IMR-90 (cell line): ENCODE results near the gene DIP2C. TPM values are rescaled to one million over a fixed set of nuclear protein-coding genes. Genes with fewer than 3 reads are reported as not detected.

Experiments
- ATAC-seq: fragments of 200-7000 bp; cut with Tn5 transposase; 2 replicates; pipeline ENCODE4 v1.9.1; 2020; ENCODE audit warnings: low read depth, mild to moderate bottlenecking, moderate library complexity
- BruUV-seq: library from RNA; stranded (reverse); fragments of 400-500 nt; replicated peaks from 2 replicates; lab custom pipeline; 2021; lab: Mats Ljungman, UMichigan
- CTCF ChIA-PET: fragments of 300-600 bp; formaldehyde crosslinking; extraction: SDS; loops from one replicate; lab custom pipeline; 2021; ENCODE audit warnings: antibody characterized with exemption; lab: Yijun Ruan, JAX
- POLR2A ChIA-PET: fragments of 300-600 bp; sonication (Branson Sonifier 250); formaldehyde crosslinking; loops from one replicate; lab custom pipeline; 2022; ENCODE audit warnings: antibody characterized with exemption; ENCODE audit not compliant: unreplicated experiment; lab: Charles Lee
- DNase-seq: peaks from one replicate; pipeline ENCODE4 v3.0.0; 2013
- H2AFZ ChIP-seq: replicated peaks from 2 replicates; pipeline ENCODE3; 2013; ENCODE audit warnings: low read length, mild to moderate bottlenecking; ENCODE audit not compliant: poor library complexity
- H2AK5ac ChIP-seq: 2 replicates; pipeline ENCODE4 v1.6.1; 2013; ENCODE audit warnings: low read depth, low read length, inconsistent platforms
- H2AK9ac ChIP-seq: replicated peaks from 2 replicates; pipeline ENCODE3; 2013; ENCODE audit warnings: mild to moderate bottlenecking, low read depth, low read length, moderate library complexity; ENCODE audit not compliant: poor library complexity
- H2BK120ac ChIP-seq: 2 replicates; pipeline ENCODE4 v1.6.1; 2013; ENCODE audit warnings: low read depth, low read length, inconsistent platforms
- H2BK15ac ChIP-seq: 3 replicates; pipeline ENCODE4 v1.6.1; 2013; ENCODE audit warnings: low read depth, low read length, inconsistent platforms
- H2BK20ac ChIP-seq: 2 replicates; pipeline ENCODE4 v1.6.1; 2013; ENCODE audit warnings: low read depth, mild to moderate bottlenecking, inconsistent platforms, low read length, moderate library complexity
- H2BK5ac ChIP-seq: 2 replicates; pipeline ENCODE4 v1.6.1; 2013; ENCODE audit warnings: mild to moderate bottlenecking, low read depth, low read length, inconsistent platforms; ENCODE audit not compliant: poor library complexity, severe bottlenecking
- H3K14ac ChIP-seq: replicated peaks from 2 replicates; pipeline ENCODE4 v1.6.1; 2013; ENCODE audit warnings: low read depth, low read length, inconsistent platforms
- H3K18ac ChIP-seq: 2 replicates; pipeline ENCODE4 v1.6.1; 2013; ENCODE audit warnings: low read depth, low read length, control low read depth
- H3K23ac ChIP-seq: 2 replicates; pipeline ENCODE4 v1.6.1; 2013; ENCODE audit warnings: low read depth, low read length, inconsistent platforms
- H3K27ac ChIP-seq: 2 replicates; pipeline ENCODE4 v1.5.1; 2013; ENCODE audit warnings: mild to moderate bottlenecking, control low read depth, low read length; ENCODE audit not compliant: insufficient read depth
- H3K27me3 ChIP-seq: 2 replicates; pipeline ENCODE4 v1.6.1; 2013; ENCODE audit warnings: low read length; ENCODE audit not compliant: control insufficient read depth, insufficient read depth
- H3K36me3 ChIP-seq: 2 replicates; pipeline ENCODE4 v1.6.1; 2013; ENCODE audit warnings: low read length, mixed read lengths; ENCODE audit not compliant: control insufficient read depth, insufficient read depth
- H3K4ac ChIP-seq: 2 replicates; pipeline ENCODE4 v1.6.1; 2013; ENCODE audit warnings: low read depth, low read length, inconsistent platforms
- H3K4me1 ChIP-seq: 2 replicates; pipeline ENCODE4 v1.6.1; 2013; ENCODE audit warnings: low read length, mixed read lengths; ENCODE audit not compliant: control insufficient read depth, insufficient read depth
- H3K4me2 ChIP-seq: 2 replicates; pipeline ENCODE4 v1.6.1; 2013; ENCODE audit warnings: low read depth, mild to moderate bottlenecking, control low read depth, low read length, moderate library complexity
- H3K4me3 ChIP-seq: 2 replicates; pipeline ENCODE4 v1.5.1; 2013; ENCODE audit warnings: low read depth, mild to moderate bottlenecking, control low read depth, low read length, moderate library complexity; ENCODE audit not compliant: insufficient read depth
- H3K56ac ChIP-seq: 2 replicates; pipeline ENCODE4 v1.6.1; 2013; ENCODE audit warnings: low read length, inconsistent platforms; ENCODE audit not compliant: insufficient read depth; ENCODE audit errors: extremely low read depth
- H3K79me1 ChIP-seq, 2 experiments: 2 replicates each; pipeline ENCODE4 v1.6.1; 2013; ENCODE audit warnings: low read length in 2 of 2, inconsistent platforms in 1 of 2, low read depth in 1 of 2
- H3K9ac ChIP-seq: 2 replicates; pipeline ENCODE4 v1.6.1; 2013; ENCODE audit warnings: low read depth, low read length, control low read depth
- H3K9me1 ChIP-seq: 2 replicates; pipeline ENCODE4 v1.6.1; 2013; ENCODE audit warnings: low read length, inconsistent platforms; ENCODE audit not compliant: insufficient read depth
- H3K9me3 ChIP-seq: 2 replicates; pipeline ENCODE4 v1.6.1; 2013; ENCODE audit warnings: low read length; ENCODE audit not compliant: control insufficient read depth, insufficient read depth
- H4K20me1 ChIP-seq: 2 replicates; pipeline ENCODE4 v1.6.1; 2013; ENCODE audit warnings: low read length, inconsistent platforms; ENCODE audit not compliant: insufficient read depth
- H4K5ac ChIP-seq: 2 replicates; pipeline ENCODE4 v1.6.1; 2013; ENCODE audit warnings: mild to moderate bottlenecking, low read depth, low read length, control low read depth
- H4K8ac ChIP-seq, 2 experiments: 2 replicates each; pipeline ENCODE4 v1.6.1; 2013; ENCODE audit warnings: low read depth in 2 of 2, low read length in 2 of 2, control low read depth in 1 of 2, inconsistent platforms in 1 of 2
- H4K91ac ChIP-seq: 2 replicates; pipeline ENCODE4 v1.6.1; 2013; ENCODE audit warnings: low read depth, low read length, inconsistent platforms; ENCODE audit not compliant: insufficient read depth
- CEBPB ChIP-seq: IDR thresholded peaks from 2 replicates; pipeline ENCODE4 v1.6.1; 2012; ENCODE audit warnings: low read depth, low read length, improper control_type of control experiment
- MAFK ChIP-seq: IDR thresholded peaks from 2 replicates; pipeline ENCODE4 v1.6.1; 2012; ENCODE audit warnings: low read depth, low read length, improper control_type of control experiment
- NFE2L2 ChIP-seq: fragments of 150-350 bp; IDR thresholded peaks from 2 replicates; pipeline ENCODE4 v1.6.1; 2016; ENCODE audit warnings: low read depth, mild to moderate bottlenecking, low read length
- RAD21 ChIP-seq: IDR thresholded peaks from 2 replicates; pipeline ENCODE4 v1.6.1; 2012; ENCODE audit warnings: low read length, improper control_type of control experiment
- SMC3 ChIP-seq: fragments of 150-350 bp; IDR thresholded peaks from 2 replicates; pipeline ENCODE4 v1.6.1; 2016; ENCODE audit warnings: low read depth, mild to moderate bottlenecking, antibody characterized with exemption, low read length, moderate library complexity
- WGBS, 2 experiments: methylation state at CpG; one replicate each; pipeline versions ENCODE4 v1.1.5 to v1.1.7; 2013; ENCODE audit warnings: missing lambda C conversion rate in 2 of 2; ENCODE audit not compliant: insufficient read length in 1 of 2; ENCODE audit errors: extremely low coverage in 2 of 2; 5-methylcytosine and 5-hydroxymethylcytosine counted together
- dilution Hi-C: fragments of 300-500 bp; cut with HindIII; formaldehyde crosslinking; loops from one replicate; pipeline ENCODE4 v1.14.3; 2018; ENCODE audit warnings: low sequenced_read_pairs; ENCODE audit not compliant: unreplicated experiment
- in situ Hi-C: fragments of 300-500 bp; cut with MboI; formaldehyde crosslinking; loops from 3 replicates; pipeline ENCODE4 v1.14.3; 2019; ENCODE audit warnings: low sequenced_read_pairs, inconsistent platforms, mixed read lengths
- intact Hi-C: fragments of 100-400 bp; cut with micrococcal nuclease; formaldehyde crosslinking; loops from 2 replicates; pipeline ENCODE4 v1.10.0; 2022
- polyA plus RNA-seq, 3 experiments: library from polyadenylated mRNA; depleted of rRNA; stranded (reverse); fragments of >200 nt; gene quantifications; 2 replicates each; pipeline ENCODE4 v1.2.3, GENCODE V29; 2012; ENCODE audit warnings: low replicate concordance in 1 of 3
- total RNA-seq: library from RNA; depleted of rRNA; stranded (reverse); fragments of >200 nt; gene quantifications from 2 replicates; pipeline ENCODE4 v1.2.3, GENCODE V29; 2012
- TF ChIP-seq, protein P1 (sequence below): fragments of 150-350 bp; IDR thresholded peaks from 2 replicates; pipeline ENCODE4 v1.6.1; 2016; ENCODE audit warnings: low read depth, mild to moderate bottlenecking, low read length, moderate library complexity, borderline replicate concordance

Gene DIP2C
- total and polyA plus RNA-seq, 2 of the 4 experiments (the other 2 are of a cell fraction), result 8.6 to 17.3 TPM

DNA sequence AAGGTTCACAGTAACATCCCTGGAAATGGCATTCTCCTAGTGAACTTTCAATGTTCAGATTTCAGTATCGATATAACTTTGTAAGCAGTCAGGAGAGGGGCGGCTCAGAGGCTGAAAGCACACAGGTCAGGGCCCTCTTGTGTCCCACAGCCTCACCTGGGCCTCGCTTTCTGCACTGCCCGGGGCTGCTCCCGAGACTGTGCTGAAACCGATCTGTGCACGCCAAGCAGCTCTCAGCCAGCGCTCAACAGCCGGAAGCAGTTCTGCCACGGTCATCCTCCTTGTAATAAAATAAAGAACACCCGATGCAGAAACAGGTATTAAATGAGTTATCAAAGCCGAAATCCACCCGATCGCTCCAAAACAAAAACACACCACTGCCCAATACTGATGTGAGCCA lies 106.0 kb downstream of the DIP2C start:
- Histone ChIP-seq H3K4me2 (no peak overlapping the region), H3K27ac (no peak overlapping the region), H2AK9ac (no peak overlapping the region), H3K9me1 (peaks cover 32% of the 10 kb centered on the region), H4K5ac (no peak overlapping the region), H3K14ac (no peak overlapping the region), H3K36me3 (no peaks in the 10 kb centered on the region), H3K4me3 (no peak overlapping the region), H3K9me3 (no peaks in the 10 kb centered on the region), H3K4ac (no peak overlapping the region), H3K27me3 (no peaks in the 10 kb centered on the region), H4K20me1 (peaks cover 83% of the 10 kb centered on the region), H2BK120ac (no peak overlapping the region), H2BK15ac (no peak overlapping the region), H2AFZ (no peak overlapping the region), H2BK5ac (no peak overlapping the region), H4K8ac (no peak overlapping the region), H2BK20ac (no peak overlapping the region), H3K79me1 (peaks cover 22 to 83% of the 10 kb centered on the region in 2 experiments), H2AK5ac (no peak overlapping the region), H3K9ac (no peak overlapping the region), H3K56ac (no peak overlapping the region), H3K23ac (peak overlapping the region; percentile 13; the same call in 1 of the 2 replicates), H3K18ac (no peak overlapping the region), H3K4me1 (peaks cover 17% of the 10 kb centered on the region), H4K91ac (no peak overlapping the region)
- in situ Hi-C loops (loop anchor here (10.0 kb wide), 1 partner anchor 221 kb away; no protein-coding TSS in a partner anchor), intact Hi-C loops (no loop called here), dilution Hi-C loops (no loop called here)
- ChIA-PET POLR2A (no interaction called here), CTCF (no interaction called here)
- no TSS peak for BruUV-seq
- 86% methylated on average over 4 of the region's 14 CpGs; no CpG with 5 or more reads in 1 of the 2 experiments for WGBS, 2 experiments
- ATAC-seq, result no peak
- no peak for TF ChIP-seq RAD21
- TF ChIP-seq, protein P1, sequence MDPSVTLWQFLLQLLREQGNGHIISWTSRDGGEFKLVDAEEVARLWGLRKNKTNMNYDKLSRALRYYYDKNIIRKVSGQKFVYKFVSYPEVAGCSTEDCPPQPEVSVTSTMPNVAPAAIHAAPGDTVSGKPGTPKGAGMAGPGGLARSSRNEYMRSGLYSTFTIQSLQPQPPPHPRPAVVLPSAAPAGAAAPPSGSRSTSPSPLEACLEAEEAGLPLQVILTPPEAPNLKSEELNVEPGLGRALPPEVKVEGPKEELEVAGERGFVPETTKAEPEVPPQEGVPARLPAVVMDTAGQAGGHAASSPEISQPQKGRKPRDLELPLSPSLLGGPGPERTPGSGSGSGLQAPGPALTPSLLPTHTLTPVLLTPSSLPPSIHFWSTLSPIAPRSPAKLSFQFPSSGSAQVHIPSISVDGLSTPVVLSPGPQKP, result no peak
- TF ChIP-seq NFE2L2, result no peak
- TF ChIP-seq CEBPB, result no peak
- no peak for TF ChIP-seq SMC3
- TF ChIP-seq MAFK, result no peak
- DNase-seq, result no peak
